ENCODE measurements around the gene TRIM65. TPM values are rescaled to one million over a fixed set of nuclear protein-coding genes. Genes with fewer than 3 reads are reported as not detected.

The TRIM65 gene
- total RNA-seq, 1 experiment from 2014 or later: 29.6 TPM

Other genes with a start within 250 kb of the TRIM65 start
- 14.5 and 31.3 TPM in 2 replicates for gene RECQL5, start 229.8 kb downstream of the TRIM65 start, total RNA-seq (2014; rRNA removed)
- 58.4 and 63.3 TPM in 2 replicates for gene SAP30BP, start 229.6 kb downstream of the TRIM65 start, total RNA-seq (2014; rRNA removed)
- gene ITGB4, start 175.5 kb downstream of the TRIM65 start, total RNA-seq (2014; rRNA removed): 0.17 and 5.5 TPM in 2 replicates
- gene GALK1, start 131.8 kb downstream of the TRIM65 start, total RNA-seq (2014; rRNA removed): 65.4 and 66.3 TPM in 2 replicates
- 18.8 and 32.5 TPM in 2 replicates for gene UNK, start 112.1 kb downstream of the TRIM65 start, total RNA-seq (2014; rRNA removed)
- gene UNC13D, start 52.5 kb downstream of the TRIM65 start, total RNA-seq (2014; rRNA removed): 0.69 and 0.71 TPM in 2 replicates
- gene WBP2, start 41.6 kb downstream of the TRIM65 start, total RNA-seq (2014; rRNA removed): 27.6 and 33.3 TPM in 2 replicates
- 11.8 and 11.9 TPM in 2 replicates for gene TRIM47, start 18.4 kb downstream of the TRIM65 start, total RNA-seq (2014; rRNA removed)
- gene MRPL38, start 7.9 kb upstream of the TRIM65 start, total RNA-seq (2014; rRNA removed): 28.7 and 37.1 TPM in 2 replicates
- 19.7 and 20.7 TPM in 2 replicates for gene FBF1, start 44.1 kb upstream of the TRIM65 start, total RNA-seq (2014; rRNA removed)
- gene ACOX1, start 82.2 kb upstream of the TRIM65 start, total RNA-seq (2014; rRNA removed): 30.5 and 36.2 TPM in 2 replicates
- gene TEN1, start 82.3 kb upstream of the TRIM65 start, total RNA-seq (2014; rRNA removed): 16.7 and 18.5 TPM in 2 replicates
- 2.9 and 3.8 TPM in 2 replicates for gene CDK3, start 103.9 kb upstream of the TRIM65 start, total RNA-seq (2014; rRNA removed)
- gene EVPL, start 130.4 kb upstream of the TRIM65 start, total RNA-seq (2014; rRNA removed): not detected in 2 replicates
- gene SRP68, start 175.6 kb upstream of the TRIM65 start, total RNA-seq (2014; rRNA removed): 27.3 and 29.3 TPM in 2 replicates
- gene GALR2, start 177.8 kb upstream of the TRIM65 start, total RNA-seq (2014; rRNA removed): 0.13 TPM in 1 of 2 replicates, not detected in the other
- not detected in 2 replicates for gene ZACN, start 182.2 kb upstream of the TRIM65 start, total RNA-seq (2014; rRNA removed)
- 83.5 and 83.7 TPM in 2 replicates for gene EXOC7, start 206.8 kb upstream of the TRIM65 start, total RNA-seq (2014; rRNA removed)
- 0.26 TPM in 1 of 2 replicates, not detected in the other for gene FOXJ1, start 244.3 kb upstream of the TRIM65 start, total RNA-seq (2014; rRNA removed)